K562 (cell line): ENCODE results near the gene ATF5.

Experiments used
- CHD1 ChIP-seq: fragments of 200-600 bp; sonication (generic); IDR thresholded peaks from one replicate; pipeline ENCODE4 v1.6.1; 2012; ENCODE audit warnings: mild to moderate bottlenecking, moderate library complexity, low read length, inconsistent platforms
- KDM1A ChIP-seq, 2 experiments: fragments of 450-650 bp; IDR thresholded peaks; 2 replicates each; pipeline ENCODE4 v1.6.1; 2016; ENCODE audit warnings: mild to moderate bottlenecking in 2 of 2
- POLR2A ChIP-seq: fragments of 450-650 bp; conservative IDR thresholded peaks from 2 replicates; pipeline ENCODE4 v1.6.1; 2016
- RFX5 ChIP-seq: IDR thresholded peaks from 2 replicates; pipeline ENCODE4 v1.6.1; 2011; ENCODE audit warnings: low read depth, mild to moderate bottlenecking, improper control_type of control experiment, low read length

- TF ChIP-seq POLR2A = no peak
- no peak for TF ChIP-seq KDM1A (IDR thresholded peaks at IDR 0.05)
- TF ChIP-seq CHD1 = no peak
- no peak for TF ChIP-seq RFX5
These were observed 47.2 kb upstream of the ATF5 start for GRCh38 chr19:49881672-49882394.
